Measurements from ENCODE around the gene CHAC1.

GRCh38 chr15:40986820-40987219, 33.5 kb downstream of the CHAC1 start:
- no peak for TF ChIP-seq CTCF (conservative IDR thresholded peaks at IDR 0.05)
- TF ChIP-seq EZH2 (IDR thresholded peaks at IDR 0.05; ENCODE audit: low read depth), result no peak

All from PC-9 (cell line).